RWPE2 (cell line): ENCODE measurements around the gene SPN.
A peak's percentile ranks its signal among the peaks of the same experiment; 100 is the strongest.
"Not testable (repeated sequence)": the region's sequence is repeated elsewhere in the genome, so short reads cannot be mapped to it uniquely, and the experiment has no call there.

ENCODE experiments used
- ATAC-seq: fragments of 200-7000 bp; cut with Tn5 transposase; 3 replicates; pipeline ENCODE4 v1.9.1; 2021; ENCODE audit warnings: low read depth
- DNase-seq: peaks from one replicate; pipeline ENCODE4 v3.0.0-alpha.2; 2020; ENCODE audit warnings: low spot score
- H3K27ac ChIP-seq: fragments of 450-650 bp; 2 replicates; pipeline ENCODE4 v1.5.1; 2017; ENCODE audit warnings: mild to moderate bottlenecking; ENCODE audit not compliant: poor library complexity, severe bottlenecking
- H3K27me3 ChIP-seq: fragments of 250-450 bp; sonication (Bioruptor Pico); 2 replicates; pipeline ENCODE4 v1.5.1; 2021; ENCODE audit warnings: mild to moderate bottlenecking, moderate library complexity; ENCODE audit not compliant: insufficient read depth, poor library complexity, severe bottlenecking
- H3K36me3 ChIP-seq: fragments of 250-450 bp; sonication (Bioruptor Pico); 2 replicates; pipeline ENCODE4 v1.5.1; 2020; ENCODE audit warnings: low read depth, mild to moderate bottlenecking, moderate library complexity
- H3K4me1 ChIP-seq: fragments of 250-450 bp; sonication (Bioruptor Pico); 2 replicates; pipeline ENCODE4 v1.5.1; 2021; ENCODE audit warnings: mild to moderate bottlenecking, moderate library complexity; ENCODE audit not compliant: insufficient read depth, poor library complexity, severe bottlenecking
- H3K4me3 ChIP-seq: fragments of 250-450 bp; sonication (Bioruptor Pico); 2 replicates; pipeline ENCODE4 v1.5.1; 2021; ENCODE audit warnings: mild to moderate bottlenecking, moderate library complexity; ENCODE audit not compliant: severe bottlenecking
- H3K9me3 ChIP-seq: fragments of 250-450 bp; sonication (Bioruptor Pico); 2 replicates; pipeline ENCODE4 v1.5.1; 2021; ENCODE audit warnings: mild to moderate bottlenecking, moderate library complexity; ENCODE audit not compliant: severe bottlenecking
- TF ChIP-seq, protein P1 (sequence below): fragments of 450-650 bp; IDR thresholded peaks from one replicate; pipeline ENCODE4 v1.5.1; 2017; ENCODE audit warnings: mild to moderate bottlenecking, moderate library complexity; ENCODE audit not compliant: poor library complexity, severe bottlenecking

Gene SPN

DNA sequence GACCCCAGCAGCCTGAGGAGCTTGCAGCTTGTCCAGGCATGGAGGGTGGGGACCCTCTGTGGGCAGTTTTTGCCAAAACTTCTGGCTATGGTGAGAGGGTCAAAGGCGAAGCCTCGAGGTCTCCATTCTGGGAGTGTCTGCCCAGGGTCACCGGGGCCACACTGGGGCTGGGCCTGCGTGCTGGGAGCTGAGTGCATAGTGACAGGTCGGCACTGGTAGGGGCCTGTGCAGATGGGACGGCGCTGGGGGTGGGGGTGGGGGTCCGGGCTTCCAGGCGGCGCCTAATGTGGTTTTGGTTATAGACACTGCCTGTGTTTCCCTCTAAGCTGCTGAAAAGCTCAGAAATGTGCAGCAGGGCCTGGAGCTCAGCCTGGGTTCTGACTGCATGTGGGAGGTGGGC, 34.3 kb upstream of the SPN start:
- H3K4me1 ChIP-seq, H3K27me3 ChIP-seq, H3K27ac ChIP-seq, H3K36me3 ChIP-seq, H3K9me3 ChIP-seq, ATAC-seq, DNase-seq, H3K4me3 ChIP-seq: not testable (repeated sequence)

DNA sequence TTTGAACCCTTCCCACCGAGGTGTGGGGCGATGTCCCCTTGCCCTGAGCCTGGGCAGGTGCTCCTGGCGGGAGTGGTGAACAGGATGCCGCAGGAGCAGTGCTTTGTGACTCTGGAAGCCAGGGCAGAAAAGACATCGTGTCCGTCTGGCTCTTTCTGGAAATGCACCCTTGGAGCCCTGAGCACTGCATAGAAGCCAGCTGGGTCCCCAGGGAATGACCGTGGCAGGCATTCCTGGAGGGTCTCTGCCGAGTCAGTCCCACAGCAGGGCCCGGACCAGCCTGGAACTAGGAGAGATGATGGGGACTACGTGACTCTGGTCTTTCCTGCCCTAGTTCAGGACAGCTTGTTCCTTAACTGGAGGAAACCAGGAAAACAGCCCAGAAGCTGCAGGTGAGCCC, 33.7 kb upstream of the SPN start:
- not testable (repeated sequence) for H3K27me3 ChIP-seq, H3K9me3 ChIP-seq, H3K4me1 ChIP-seq, DNase-seq, H3K27ac ChIP-seq, H3K4me3 ChIP-seq, H3K36me3 ChIP-seq
- peak; percentile 21; the same call in 1 of the 3 replicates for ATAC-seq

DNA sequence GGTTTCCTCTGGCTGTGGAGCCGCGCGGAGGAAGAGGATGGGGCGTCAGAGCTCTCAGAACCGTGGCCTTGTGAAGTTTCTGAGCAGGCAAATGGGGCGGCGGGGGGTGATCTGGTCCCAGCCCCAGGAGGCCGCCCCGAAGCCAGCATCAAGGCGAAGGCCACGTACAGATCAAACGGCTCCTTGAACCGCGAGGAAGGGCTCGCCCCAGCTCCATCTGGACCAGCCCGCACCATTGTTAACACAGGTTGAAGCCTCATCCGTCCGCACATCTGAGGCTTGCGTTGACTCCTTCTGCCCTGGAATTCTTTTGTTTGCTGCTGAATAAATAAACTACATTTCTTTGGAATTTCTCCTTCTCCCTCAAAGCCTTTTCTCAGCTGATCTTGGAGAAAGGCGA, 31.4 kb upstream of the SPN start:
- not testable (repeated sequence) for DNase-seq, H3K27ac ChIP-seq, H3K9me3 ChIP-seq, H3K4me1 ChIP-seq, H3K4me3 ChIP-seq, H3K36me3 ChIP-seq, ATAC-seq, H3K27me3 ChIP-seq

DNA sequence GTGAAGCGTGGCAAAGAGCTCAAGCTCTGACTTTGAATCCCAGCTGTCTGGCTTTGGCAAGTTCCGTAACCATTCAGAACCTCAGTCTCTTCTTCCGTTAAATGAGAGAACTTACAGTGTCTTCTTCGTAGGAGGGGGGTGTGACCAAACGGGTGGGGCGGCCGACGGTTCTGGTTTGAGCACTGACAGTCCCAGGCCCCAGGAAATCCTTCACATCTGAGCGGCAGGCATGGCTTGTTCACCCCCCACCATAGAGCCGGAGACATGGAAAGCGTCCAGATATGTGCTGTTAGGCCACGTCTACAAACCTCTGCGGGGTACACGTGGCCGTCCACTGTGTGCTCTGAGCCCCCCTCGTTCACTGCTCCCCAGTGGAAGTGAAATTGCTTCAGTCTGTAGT, 27.1 kb upstream of the SPN start:
- not testable (repeated sequence) for H3K27ac ChIP-seq, H3K27me3 ChIP-seq, H3K9me3 ChIP-seq, H3K36me3 ChIP-seq, H3K4me3 ChIP-seq, DNase-seq, H3K4me1 ChIP-seq, ATAC-seq

DNA sequence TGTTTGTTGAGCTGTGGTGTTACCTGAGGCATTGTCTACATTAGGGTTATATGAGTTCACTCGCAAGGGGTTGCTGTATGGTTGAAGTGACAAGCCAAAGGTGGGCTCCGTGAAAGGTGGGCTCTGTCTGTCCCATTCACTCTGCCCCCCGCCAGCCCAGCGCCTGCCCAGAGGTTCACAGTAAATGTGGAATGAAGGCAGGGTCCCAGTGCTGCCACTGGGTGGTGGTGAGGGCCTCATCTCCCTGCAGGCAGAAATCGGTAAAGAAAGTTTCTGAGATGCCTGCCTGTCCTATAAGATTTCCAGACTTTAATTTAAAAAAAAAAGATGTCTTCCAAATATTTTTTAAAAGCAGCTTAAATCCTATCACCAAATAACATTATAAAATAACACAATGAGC, 26.7 kb upstream of the SPN start:
- H3K4me3 ChIP-seq, DNase-seq, H3K36me3 ChIP-seq, ATAC-seq, H3K27ac ChIP-seq, H3K4me1 ChIP-seq, H3K27me3 ChIP-seq, H3K9me3 ChIP-seq: not testable (repeated sequence)

DNA sequence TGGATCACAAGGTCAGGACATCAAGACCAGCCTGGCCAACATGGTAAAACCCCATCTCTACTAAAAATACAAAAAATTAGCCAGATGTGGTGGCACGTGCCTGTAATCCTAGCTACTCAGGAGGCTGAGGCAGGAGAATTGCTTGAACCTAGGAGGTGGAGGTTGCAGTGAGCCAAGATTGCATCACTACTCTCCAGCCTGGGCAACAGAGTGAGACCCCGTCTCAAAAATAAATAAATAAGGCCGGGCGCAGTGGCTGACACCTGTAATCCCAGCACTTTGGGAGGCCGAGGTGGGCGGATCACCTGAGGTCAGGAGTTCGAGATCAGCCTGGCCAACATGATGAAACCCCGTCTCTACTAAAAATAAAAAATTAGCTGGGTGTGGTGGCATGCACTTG, 24.3 kb upstream of the SPN start:
- not testable (repeated sequence) for ATAC-seq, H3K27ac ChIP-seq, H3K4me1 ChIP-seq, H3K4me3 ChIP-seq, DNase-seq, H3K27me3 ChIP-seq, H3K9me3 ChIP-seq, H3K36me3 ChIP-seq

DNA sequence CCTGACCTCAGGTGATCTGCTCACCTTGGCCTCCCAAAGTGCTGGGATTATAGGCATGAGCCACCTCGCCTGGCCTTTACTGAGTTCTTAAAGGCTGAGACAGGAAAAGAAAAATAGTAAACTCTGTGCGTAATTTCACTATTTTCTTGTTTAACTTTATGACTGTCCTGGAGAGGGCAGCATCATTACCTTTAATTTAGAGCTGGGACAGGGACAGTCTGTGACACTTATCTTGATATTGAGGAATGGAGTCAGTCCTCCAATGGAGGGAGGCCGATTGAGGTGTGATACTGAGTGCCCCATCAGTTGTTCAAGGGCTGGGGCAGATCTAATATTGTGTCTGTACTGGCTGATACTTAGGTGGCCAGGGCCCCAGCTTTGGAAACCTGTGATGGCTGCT, 21.5 kb upstream of the SPN start:
- Histone ChIP-seq H3K4me3 (no peak overlapping the region), H3K27me3 (no peaks in the 10 kb centered on the region), H3K4me1 (no peaks in the 10 kb centered on the region), H3K9me3 (no peaks in the 10 kb centered on the region), H3K27ac (no peak overlapping the region), H3K36me3 (no peaks in the 10 kb centered on the region)
- DNase-seq (no peak), ATAC-seq (no peak)
- TF ChIP-seq, protein P1, sequence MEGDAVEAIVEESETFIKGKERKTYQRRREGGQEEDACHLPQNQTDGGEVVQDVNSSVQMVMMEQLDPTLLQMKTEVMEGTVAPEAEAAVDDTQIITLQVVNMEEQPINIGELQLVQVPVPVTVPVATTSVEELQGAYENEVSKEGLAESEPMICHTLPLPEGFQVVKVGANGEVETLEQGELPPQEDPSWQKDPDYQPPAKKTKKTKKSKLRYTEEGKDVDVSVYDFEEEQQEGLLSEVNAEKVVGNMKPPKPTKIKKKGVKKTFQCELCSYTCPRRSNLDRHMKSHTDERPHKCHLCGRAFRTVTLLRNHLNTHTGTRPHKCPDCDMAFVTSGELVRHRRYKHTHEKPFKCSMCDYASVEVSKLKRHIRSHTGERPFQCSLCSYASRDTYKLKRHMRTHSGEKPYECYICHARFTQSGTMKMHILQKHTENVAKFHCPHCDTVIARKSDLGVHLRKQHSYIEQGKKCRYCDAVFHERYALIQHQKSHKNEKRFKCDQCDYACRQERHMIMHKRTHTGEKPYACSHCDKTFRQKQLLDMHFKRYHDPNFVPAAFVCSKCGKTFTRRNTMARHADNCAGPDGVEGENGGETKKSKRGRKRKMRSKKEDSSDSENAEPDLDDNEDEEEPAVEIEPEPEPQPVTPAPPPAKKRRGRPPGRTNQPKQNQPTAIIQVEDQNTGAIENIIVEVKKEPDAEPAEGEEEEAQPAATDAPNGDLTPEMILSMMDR: no peak

DNA sequence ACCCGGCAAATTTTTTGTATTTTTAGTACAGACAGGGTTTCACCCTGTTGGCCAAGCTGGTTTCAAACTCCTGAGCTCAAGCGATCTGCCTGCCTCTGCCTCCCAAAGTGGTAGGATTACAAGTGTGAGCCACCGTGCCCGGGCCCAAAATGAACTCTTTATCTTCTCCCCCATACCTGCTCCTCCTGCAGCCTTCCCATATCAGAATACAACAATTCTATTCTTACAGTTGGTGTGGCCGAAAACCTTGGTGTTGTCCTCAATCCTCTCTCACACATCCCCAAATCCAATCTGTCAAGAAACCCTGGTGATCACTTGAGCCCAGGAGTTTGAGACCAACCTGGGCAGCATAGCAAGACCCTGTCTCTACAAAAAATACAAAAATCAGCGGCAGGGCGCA, 19.5 kb upstream of the SPN start:
- H3K4me3 ChIP-seq: no peak overlapping the region
- no peaks in the 10 kb centered on the region for H3K9me3 ChIP-seq
- no peaks in the 10 kb centered on the region for H3K4me1 ChIP-seq
- H3K27ac ChIP-seq: no peak overlapping the region
- no peaks in the 10 kb centered on the region for H3K27me3 ChIP-seq
- ATAC-seq: no peak
- no peaks in the 10 kb centered on the region for H3K36me3 ChIP-seq
- no peak for DNase-seq
- TF ChIP-seq, protein P1: no peak
